RWPE2 (cell line): Measurements from ENCODE around the gene KRIT1.
A peak's percentile ranks its signal among the peaks of the same experiment; 100 is the strongest.
"Not testable (repeated sequence)": the region's sequence is repeated elsewhere in the genome, so short reads cannot be mapped to it uniquely, and the experiment has no call there.

ENCODE experiments used
- ATAC-seq: fragments of 200-7000 bp; cut with Tn5 transposase; 3 replicates; pipeline ENCODE4 v1.9.1; 2021; ENCODE audit warnings: low read depth
- DNase-seq: peaks from one replicate; pipeline ENCODE4 v3.0.0-alpha.2; 2020; ENCODE audit warnings: low spot score
- H3K27ac ChIP-seq: fragments of 450-650 bp; 2 replicates; pipeline ENCODE4 v1.5.1; 2017; ENCODE audit warnings: mild to moderate bottlenecking; ENCODE audit not compliant: poor library complexity, severe bottlenecking
- H3K27me3 ChIP-seq: fragments of 250-450 bp; sonication (Bioruptor Pico); 2 replicates; pipeline ENCODE4 v1.5.1; 2021; ENCODE audit warnings: mild to moderate bottlenecking, moderate library complexity; ENCODE audit not compliant: insufficient read depth, poor library complexity, severe bottlenecking
- H3K36me3 ChIP-seq: fragments of 250-450 bp; sonication (Bioruptor Pico); 2 replicates; pipeline ENCODE4 v1.5.1; 2020; ENCODE audit warnings: low read depth, mild to moderate bottlenecking, moderate library complexity
- H3K4me1 ChIP-seq: fragments of 250-450 bp; sonication (Bioruptor Pico); 2 replicates; pipeline ENCODE4 v1.5.1; 2021; ENCODE audit warnings: mild to moderate bottlenecking, moderate library complexity; ENCODE audit not compliant: insufficient read depth, poor library complexity, severe bottlenecking
- H3K4me3 ChIP-seq: fragments of 250-450 bp; sonication (Bioruptor Pico); 2 replicates; pipeline ENCODE4 v1.5.1; 2021; ENCODE audit warnings: mild to moderate bottlenecking, moderate library complexity; ENCODE audit not compliant: severe bottlenecking
- H3K9me3 ChIP-seq: fragments of 250-450 bp; sonication (Bioruptor Pico); 2 replicates; pipeline ENCODE4 v1.5.1; 2021; ENCODE audit warnings: mild to moderate bottlenecking, moderate library complexity; ENCODE audit not compliant: severe bottlenecking
- CTCF ChIP-seq: fragments of 450-650 bp; IDR thresholded peaks from one replicate; pipeline ENCODE4 v1.5.1; 2017; ENCODE audit warnings: mild to moderate bottlenecking, moderate library complexity; ENCODE audit not compliant: poor library complexity, severe bottlenecking

Gene KRIT1

GRCh38 chr7:92259610-92260247 lies 14.0 kb upstream of the KRIT1 start:
- DNase-seq, result no peak
- no peaks in the 10 kb centered on the region for H3K27me3 ChIP-seq
- no peak; the same call in 2 of the 3 replicates for ATAC-seq
- H3K4me3 ChIP-seq, result no peak overlapping the region
- peaks cover 12% of the 10 kb centered on the region for H3K4me1 ChIP-seq
- peaks cover 10% of the 10 kb centered on the region; the same call in 1 of the 2 replicates for H3K36me3 ChIP-seq
- TF ChIP-seq CTCF, result no peak
- H3K27ac ChIP-seq, result peak overlapping the region; percentile 57
- peaks cover 6% of the 10 kb centered on the region for H3K9me3 ChIP-seq

GRCh38 chr7:92259062-92259461 lies 13.3 kb upstream of the KRIT1 start:
- Histone ChIP-seq H3K4me1 (peaks cover 12% of the 10 kb centered on the region), H3K27ac (peak overlapping the region; percentile 57), H3K4me3 (no peak overlapping the region), H3K9me3 (peaks cover 6% of the 10 kb centered on the region), H3K27me3 (no peaks in the 10 kb centered on the region), H3K36me3 (peaks cover 15% of the 10 kb centered on the region; the same call in 1 of the 2 replicates)
- ATAC-seq (no peak), DNase-seq (no peak)
- no peak for TF ChIP-seq CTCF

GRCh38 chr7:92255308-92255707 lies 9.6 kb upstream of the KRIT1 start:
- ATAC-seq, result peak; percentile 26; the same call in 1 of the 3 replicates
- no peak for TF ChIP-seq CTCF
- H3K4me1 ChIP-seq, result peaks cover 24% of the 10 kb centered on the region
- H3K27me3 ChIP-seq, result no peaks in the 10 kb centered on the region
- DNase-seq, result no peak
- 0 out of 2 replicates have a peak, but pooled peaks cover 6% of the 10 kb centered on the region for H3K36me3 ChIP-seq
- peaks cover 2% of the 10 kb centered on the region for H3K9me3 ChIP-seq
- H3K4me3 ChIP-seq, result no peak overlapping the region
- no peak overlapping the region for H3K27ac ChIP-seq

GRCh38 chr7:92254800-92255199 lies 9.1 kb upstream of the KRIT1 start:
- not testable (repeated sequence) for H3K36me3 ChIP-seq, H3K9me3 ChIP-seq, DNase-seq, H3K4me3 ChIP-seq, H3K27me3 ChIP-seq, ATAC-seq, H3K27ac ChIP-seq
- peaks cover 19% of the 10 kb centered on the region for H3K4me1 ChIP-seq

- DNase-seq (no peak), ATAC-seq (no peak)
- Histone ChIP-seq H3K36me3 (0 out of 2 replicates have a peak, but pooled peaks cover 6% of the 10 kb centered on the region), H3K4me1 (peaks cover 11% of the 10 kb centered on the region), H3K27me3 (no peaks in the 10 kb centered on the region), H3K9me3 (peaks cover 2% of the 10 kb centered on the region), H3K27ac (no peak overlapping the region), H3K4me3 (no peak overlapping the region)
- no peak for TF ChIP-seq CTCF
Measured at GRCh38 chr7:92253251-92253650, 7.5 kb upstream of the KRIT1 start.
